HG03108 (cell line): Measurements from ENCODE around the gene RASAL2.

ENCODE experiments used
- ATAC-seq: cut with Tn5 transposase; IDR thresholded peaks from one replicate; pipeline ENCODE4 v1.9.1; 2021; ENCODE audit warnings: moderate library complexity; ENCODE audit not compliant: unreplicated experiment

The RASAL2 gene

GRCh38 chr1:178483251-178483957 lies 389.5 kb downstream of the RASAL2 start:
- no peak for ATAC-seq

- no peak for ATAC-seq
These were observed 390.9 kb downstream of the RASAL2 start for GRCh38 chr1:178484698-178485225.

- no peak for ATAC-seq
These were observed 391.7 kb downstream of the RASAL2 start for GRCh38 chr1:178485541-178485981.

- no peak for ATAC-seq
These were observed 392.5 kb downstream of the RASAL2 start for GRCh38 chr1:178486100-178487069.

- ATAC-seq: no peak
These were observed 393.2 kb downstream of the RASAL2 start for GRCh38 chr1:178487070-178487615.

GRCh38 chr1:178488393-178488792 lies 394.5 kb downstream of the RASAL2 start:
- ATAC-seq: no peak

GRCh38 chr1:178489399-178489798 lies 395.5 kb downstream of the RASAL2 start:
- no peak for ATAC-seq

GRCh38 chr1:178490136-178490535 lies 396.2 kb downstream of the RASAL2 start:
- no peak for ATAC-seq

GRCh38 chr1:178490967-178491366 lies 397.1 kb downstream of the RASAL2 start:
- no peak for ATAC-seq

- ATAC-seq: no peak
These were observed 397.8 kb downstream of the RASAL2 start for GRCh38 chr1:178491721-178492120.

GRCh38 chr1:178492341-178492740 lies 398.4 kb downstream of the RASAL2 start:
- no peak for ATAC-seq

- ATAC-seq: no peak
These were observed 399.4 kb downstream of the RASAL2 start for GRCh38 chr1:178493301-178493741.

- ATAC-seq: no peak
These were observed 400.7 kb downstream of the RASAL2 start for GRCh38 chr1:178494569-178494971.

- ATAC-seq: no peak
These were observed 401.3 kb downstream of the RASAL2 start for GRCh38 chr1:178495158-178495557.

GRCh38 chr1:178495741-178496409 lies 402.0 kb downstream of the RASAL2 start:
- ATAC-seq: no peak

GRCh38 chr1:178496410-178497135 lies 402.7 kb downstream of the RASAL2 start, which contains the start of gene CLEC20A:
Gene CLEC20A (minus strand): TSS chr1:178496964. CDS start chr1:178496939, 25 bp downstream.
- no peak for ATAC-seq

GRCh38 chr1:178497903-178498478 lies 404.1 kb downstream of the RASAL2 start:
- no peak for ATAC-seq

GRCh38 chr1:178498896-178499675 lies 405.2 kb downstream of the RASAL2 start:
- no peak for ATAC-seq
